Glomerular endothelial cell (primary cell): ENCODE results near the gene JPH3. TPM values are rescaled to one million over a fixed set of nuclear protein-coding genes. Genes with fewer than 3 reads are reported as not detected.

Experiments
- DNase-seq: peaks from one replicate; pipeline ENCODE4 v3.0.0-alpha.2; 2011; ENCODE audit warnings: low read depth, low spot score; ENCODE audit errors: extremely low read depth
- total RNA-seq: library from RNA; depleted of rRNA; stranded (reverse); fragments of >200 nt; gene quantifications from 2 replicates; pipeline ENCODE4 v1.2.3, GENCODE V29; 2015

Gene JPH3
- total RNA-seq, 1 donor from 2014 or later, result 0.23 TPM

DNA sequence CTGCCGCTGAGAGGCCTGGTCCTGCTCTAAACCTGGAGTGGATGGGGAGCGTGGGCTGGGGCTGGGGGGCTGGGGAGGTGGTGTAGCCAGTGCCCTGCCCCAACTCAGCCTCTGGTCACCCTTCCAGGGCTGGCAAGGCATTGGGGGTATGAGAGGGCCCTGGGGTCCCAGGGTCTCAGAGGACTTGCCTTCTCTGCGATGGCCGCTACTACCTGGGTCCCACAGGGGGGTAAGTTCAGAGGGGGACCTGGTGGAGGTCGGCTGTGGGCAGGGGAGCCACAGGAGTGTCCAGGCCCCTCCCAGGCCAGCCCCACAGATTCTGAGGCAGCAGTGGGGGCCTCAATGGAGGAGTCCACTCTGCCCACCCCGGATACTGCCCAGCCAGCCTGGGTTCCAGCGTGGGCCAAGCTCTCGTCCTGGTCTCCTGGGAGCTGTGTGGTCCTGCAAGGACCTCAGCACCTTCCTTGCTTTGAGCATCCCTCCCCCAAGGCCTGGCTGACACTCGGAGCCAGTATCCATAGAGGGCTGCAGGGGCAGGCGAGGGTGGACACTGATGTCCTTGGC lies 20.5 kb downstream of the JPH3 start:
- DNase-seq, result no peak

DNA sequence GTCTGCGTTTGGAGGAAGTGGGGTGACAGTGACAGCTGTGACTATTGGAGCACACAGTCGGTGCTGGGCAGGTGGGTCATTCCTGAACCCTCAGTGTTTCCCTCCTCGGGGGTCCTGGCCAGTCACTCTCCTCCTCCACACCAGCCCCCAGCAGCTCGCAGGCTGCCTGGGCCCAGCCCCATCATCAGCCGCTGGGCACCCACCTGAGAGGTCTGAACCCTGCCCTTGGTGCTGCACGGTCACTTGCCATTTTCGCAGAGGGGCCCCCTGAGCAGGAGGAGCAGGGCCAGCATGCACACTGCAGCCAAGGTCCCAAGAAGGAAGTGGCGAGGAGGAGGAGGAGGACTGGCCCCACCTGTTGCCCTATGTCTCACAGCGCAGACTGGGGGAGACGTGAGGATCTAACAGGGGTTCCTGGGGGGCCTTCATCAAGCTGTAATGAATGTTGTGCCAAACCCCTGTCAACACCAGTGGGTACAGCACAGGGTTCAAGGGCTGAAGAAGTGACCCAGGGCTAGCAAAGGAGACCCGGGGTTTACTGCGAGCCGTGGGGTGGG lies 23.0 kb downstream of the JPH3 start:
- no peak for DNase-seq

DNA sequence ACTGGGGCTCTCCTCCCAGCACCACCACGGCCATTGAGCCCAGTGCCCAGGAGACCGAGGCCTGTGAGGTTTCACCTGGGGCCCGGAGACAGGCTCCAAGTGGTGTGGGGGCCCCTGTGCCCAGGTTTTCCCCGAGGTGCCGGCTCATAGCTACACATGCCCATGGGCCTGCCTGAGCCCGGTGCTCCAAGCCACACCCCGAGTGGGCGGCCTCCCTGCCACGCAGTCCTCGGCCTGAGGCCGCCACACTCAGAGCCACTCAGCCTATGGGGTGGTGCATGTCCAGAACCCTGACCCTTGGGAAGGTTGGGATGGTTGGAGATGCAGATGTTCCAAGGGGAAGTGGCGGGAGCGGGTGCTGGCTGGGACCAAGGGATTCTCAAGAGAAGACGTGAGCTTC lies 24.1 kb downstream of the JPH3 start:
- no peak for DNase-seq

DNA sequence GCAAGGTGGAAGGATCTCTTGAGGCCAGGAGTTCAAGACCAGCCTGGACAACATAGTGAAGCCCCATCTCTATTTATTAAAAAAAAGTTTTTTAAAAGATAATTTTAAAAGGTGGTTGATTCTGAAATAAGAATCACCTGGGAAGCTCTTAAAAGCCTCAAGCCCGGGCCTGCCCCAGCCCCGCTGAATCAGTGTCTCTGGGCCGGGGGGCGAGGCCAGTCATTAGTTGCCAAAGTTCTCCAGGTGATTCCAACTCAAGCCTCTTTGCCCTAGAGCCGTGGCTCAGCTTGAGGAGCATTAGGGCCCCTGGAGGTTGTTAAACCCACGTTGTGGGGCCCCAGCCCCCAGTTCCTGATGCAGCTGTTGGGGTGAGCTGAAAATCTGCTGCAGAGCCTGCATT lies 24.6 kb downstream of the JPH3 start:
- DNase-seq, result no peak

DNA sequence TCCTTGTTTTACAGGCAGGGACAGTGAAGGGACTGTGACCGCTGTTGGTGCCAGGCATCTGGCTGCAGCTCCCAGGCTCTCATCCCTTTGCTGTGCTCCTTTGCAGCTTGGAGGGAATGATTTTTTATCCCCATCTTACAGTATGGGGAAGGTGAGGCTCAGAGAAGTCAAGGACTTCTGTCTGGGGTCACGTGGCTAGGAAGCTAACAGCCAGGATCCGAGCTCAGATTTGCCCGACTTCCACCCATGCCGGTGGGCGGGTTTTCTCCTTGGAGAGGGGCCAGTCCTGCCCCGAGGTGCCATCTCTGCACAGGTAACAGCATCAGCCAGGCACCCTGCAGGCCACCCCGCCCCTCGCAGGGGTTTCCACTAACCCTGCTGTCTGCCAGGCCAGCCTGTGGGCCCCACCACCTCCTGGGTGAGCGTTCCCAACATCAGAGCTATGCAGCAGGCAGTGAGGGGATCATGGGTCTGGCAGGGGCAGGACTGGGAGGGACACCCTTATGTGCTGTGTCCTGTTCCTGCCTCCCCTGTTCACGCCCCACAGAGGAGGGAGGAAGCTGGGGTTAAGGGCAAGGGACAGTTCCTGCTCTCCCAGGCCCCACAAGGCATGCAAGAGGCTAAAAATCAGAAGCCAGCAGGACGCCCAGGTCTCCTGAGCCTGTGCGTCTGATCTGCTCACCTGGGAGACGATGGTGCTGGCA lies 25.4 kb downstream of the JPH3 start:
- DNase-seq, result no peak

DNA sequence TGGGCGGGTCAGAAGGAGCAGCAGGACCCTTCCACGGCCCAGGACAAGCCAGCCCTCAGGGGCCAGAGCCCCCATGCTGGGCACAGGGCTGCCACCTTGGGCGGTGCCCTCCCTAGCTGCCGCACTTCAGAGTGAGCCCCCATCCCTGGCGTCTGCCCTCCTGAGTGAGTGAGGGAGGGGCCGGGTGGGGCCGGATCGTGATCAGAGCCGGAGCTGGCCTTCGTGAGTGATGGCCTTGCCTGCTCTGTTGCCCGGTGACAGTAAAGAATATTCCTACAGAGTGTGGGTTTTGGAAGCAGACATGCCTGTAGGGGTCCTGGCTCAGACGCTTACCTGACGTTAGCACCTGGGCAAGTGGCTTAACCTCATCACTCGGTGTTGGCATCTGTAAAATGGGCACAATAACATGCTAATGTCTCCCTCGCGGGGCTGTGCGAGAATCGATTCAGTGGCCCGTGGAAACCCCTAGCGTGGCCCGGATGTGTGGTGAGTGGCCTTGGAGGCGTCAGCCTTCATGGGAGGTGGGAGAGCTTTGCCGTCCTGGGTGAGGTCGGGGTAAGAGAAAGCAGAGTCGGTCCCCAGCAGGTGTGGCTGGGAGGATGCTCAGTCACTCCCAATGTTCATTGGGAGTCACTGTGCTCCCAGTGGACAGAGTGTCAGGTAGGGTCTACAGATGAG lies 26.1 kb downstream of the JPH3 start:
- no peak for DNase-seq

DNA sequence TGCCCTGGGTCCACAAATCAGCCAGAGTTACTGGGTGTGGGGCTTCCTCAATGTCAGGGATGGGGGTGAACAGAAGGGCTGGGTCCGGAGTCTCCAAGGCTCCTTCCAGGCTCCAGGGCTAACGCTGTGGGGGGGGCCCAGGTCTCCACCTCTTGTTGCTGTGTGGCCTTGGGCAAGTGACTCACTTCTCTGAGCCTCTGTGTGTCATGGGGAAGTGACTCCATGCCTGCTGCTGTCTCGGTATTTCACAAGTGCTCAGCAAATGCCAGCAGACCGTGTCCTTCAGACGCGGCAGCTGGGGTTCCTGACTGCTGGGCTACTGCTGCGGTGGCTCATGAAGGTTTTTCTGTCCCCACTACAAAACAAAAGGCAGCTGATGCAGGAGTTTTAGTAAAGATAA lies 26.6 kb downstream of the JPH3 start:
- no peak for DNase-seq

DNA sequence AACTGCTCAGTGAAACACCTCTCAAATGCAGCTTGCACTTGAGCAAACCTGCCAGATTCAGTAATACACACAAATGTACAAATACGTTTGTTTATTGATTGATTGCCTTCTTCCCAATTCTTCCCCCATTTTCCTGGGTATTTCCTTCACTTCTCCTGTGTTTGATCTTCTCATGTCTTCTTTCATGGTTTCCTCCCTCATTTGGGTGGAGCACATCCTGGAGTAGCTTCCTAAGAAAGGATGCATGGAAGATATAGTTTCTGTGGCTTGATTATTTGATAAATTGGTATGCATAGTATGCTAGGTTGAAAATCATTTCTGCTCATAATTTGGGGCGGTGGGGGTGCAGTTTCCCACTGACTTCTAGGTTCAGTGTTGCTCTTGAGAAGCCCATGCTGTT lies 28.8 kb downstream of the JPH3 start:
- DNase-seq, result no peak

DNA sequence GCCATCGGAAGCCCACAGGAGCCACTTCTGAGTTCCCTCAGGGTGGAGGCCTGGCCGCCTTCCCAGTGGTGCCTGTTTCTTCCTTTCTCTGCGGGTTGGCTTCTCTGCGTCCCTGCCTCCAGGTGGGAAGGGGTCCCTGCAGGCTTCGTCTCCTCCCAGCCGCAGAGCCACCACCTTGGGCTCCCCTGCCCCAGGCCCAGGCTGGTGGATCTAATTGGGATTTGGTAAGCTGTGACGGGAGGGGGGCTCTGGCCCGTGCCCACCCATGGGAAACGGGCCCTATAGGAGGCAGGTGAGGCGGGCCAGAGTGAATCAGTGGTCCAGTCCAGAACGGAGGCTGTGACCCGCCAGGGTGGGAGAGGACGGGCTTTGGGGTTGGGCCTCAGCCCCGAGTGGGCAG lies 32.1 kb downstream of the JPH3 start:
- no peak for DNase-seq

DNA sequence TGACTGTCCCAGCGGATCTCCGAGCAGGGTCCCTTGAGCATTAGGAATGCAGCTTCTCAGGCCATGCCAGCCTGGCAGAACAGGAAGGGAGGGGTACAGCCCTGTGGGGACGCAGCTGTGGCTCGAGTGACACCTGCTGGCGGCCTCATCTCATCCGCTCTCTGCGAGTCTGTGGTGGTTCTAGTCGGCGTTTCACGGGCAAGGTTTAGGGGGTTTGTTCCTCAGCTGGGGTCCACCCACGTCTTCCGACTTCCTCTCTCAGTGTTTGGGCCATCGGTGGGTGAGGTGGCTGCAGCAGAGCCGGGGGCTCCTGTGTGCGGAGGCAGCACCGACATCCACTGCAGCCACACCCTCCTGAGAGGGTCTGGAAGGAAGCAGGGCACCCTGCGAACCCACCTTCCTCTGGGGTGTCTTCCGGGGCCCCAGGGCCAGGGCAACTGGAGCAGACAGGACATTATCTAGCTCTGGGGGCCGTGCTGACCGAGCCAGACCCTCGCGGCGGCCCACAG lies 33.3 kb downstream of the JPH3 start:
- DNase-seq, result no peak

DNA sequence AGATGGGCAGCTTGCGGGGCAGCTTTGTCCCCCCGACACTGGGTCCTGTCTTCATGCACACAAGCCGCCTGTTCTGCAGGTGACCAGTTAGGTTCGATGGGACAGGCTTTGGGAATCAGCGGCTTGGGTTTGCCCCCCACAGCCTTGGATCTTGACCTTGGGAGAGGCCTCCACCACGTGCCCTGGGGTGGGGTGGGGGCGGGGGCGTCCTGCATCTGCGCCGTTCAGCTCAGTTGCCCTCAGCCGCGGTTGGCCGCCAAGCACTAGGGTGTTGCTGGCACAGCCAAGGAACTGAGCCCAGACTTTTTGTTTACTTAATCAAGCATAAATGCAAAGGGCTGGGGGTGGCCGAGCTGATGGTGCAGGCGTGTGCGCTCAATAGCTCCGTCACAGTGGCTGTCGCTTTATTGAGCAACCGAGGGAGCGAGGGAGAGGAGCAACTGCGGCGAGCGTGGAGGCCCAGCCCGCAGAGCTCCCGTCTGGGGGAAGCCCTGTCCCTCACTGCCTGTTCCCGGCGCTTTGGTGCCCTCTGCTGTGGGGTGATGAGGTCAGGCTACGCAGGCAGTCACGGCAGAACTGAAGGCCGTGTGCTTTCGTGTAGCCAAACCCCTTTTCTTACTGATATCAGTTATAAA lies 33.9 kb downstream of the JPH3 start:
- DNase-seq, result peak; percentile 12

DNA sequence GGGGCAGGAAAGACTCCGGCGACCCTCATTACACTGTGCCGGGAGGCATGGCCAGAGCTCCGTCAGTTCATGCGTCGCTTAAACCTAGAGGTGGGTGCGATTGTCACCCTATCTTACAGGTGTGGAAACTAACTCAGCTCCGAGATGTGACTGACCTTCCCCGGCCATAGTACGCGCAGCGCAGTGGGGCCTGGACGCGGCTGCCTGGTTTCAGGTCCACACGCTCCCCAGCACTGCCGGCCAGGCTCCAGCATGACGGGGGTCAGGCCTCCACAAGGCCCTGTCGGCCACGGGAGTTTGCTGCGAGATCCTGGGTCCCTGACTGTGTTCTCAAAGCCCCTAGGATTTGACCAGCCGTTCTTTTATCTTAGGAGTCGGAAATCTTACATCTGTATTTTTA lies 34.4 kb downstream of the JPH3 start:
- no peak for DNase-seq

DNA sequence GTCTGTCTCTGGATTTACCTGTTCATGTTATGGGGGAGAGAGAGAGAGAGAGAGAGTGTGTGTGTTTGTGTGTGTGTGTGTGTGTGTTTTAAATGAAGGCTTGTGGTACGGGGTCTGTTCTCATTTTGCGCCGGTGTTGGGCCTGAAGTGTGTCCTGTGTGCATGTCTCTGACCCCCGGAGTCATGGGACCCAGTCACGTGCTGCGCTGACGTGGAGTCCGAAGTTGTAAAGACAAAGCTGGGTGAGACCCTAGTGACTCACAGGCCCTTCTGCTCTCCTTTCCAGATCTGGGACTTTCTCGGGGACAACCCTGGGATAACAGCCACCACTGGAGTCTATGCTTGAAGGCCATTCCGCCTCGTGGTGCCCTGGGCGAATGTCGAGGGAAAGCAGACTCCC lies 35.0 kb downstream of the JPH3 start:
- no peak for DNase-seq

DNA sequence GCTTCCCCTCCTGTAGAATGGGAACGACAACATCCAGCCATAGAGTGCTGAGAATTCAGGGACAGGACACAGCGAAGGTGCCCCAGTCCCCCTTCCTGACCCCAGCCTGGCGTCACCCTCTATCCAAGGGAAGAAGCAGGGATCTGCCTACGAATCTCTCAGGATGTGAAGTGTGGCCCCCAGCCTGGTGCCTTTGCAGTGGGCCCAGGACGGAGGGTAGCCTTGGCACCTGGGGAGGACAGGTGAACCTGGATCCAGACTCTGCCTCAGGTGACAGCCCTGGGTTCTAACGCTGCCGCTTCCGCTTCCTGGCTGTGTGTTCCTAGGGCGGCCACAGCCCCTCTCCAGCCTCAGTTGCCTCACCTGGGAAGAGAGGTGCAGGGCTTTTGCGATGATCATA lies 36.4 kb downstream of the JPH3 start:
- DNase-seq, result no peak

DNA sequence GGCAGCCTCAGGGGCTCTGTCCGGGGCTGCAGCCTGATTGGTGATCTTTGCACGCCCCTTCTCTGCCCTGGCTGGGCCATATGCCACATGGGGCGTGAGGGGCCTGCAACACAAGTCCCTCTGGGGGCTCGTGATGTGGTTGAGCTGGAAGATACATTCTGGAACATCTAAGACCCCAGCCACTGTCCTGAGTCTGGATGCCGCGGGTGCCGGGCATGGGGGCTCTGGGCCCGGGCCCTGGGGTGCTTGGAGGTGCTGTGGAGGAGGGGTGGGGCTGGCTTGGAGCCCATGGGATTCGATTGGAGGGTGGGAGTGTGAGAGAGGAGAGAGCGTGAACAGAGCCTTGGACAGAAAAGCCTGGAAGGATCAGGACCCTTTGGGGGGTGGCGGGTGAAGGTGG lies 39.4 kb downstream of the JPH3 start:
- no peak for DNase-seq

DNA sequence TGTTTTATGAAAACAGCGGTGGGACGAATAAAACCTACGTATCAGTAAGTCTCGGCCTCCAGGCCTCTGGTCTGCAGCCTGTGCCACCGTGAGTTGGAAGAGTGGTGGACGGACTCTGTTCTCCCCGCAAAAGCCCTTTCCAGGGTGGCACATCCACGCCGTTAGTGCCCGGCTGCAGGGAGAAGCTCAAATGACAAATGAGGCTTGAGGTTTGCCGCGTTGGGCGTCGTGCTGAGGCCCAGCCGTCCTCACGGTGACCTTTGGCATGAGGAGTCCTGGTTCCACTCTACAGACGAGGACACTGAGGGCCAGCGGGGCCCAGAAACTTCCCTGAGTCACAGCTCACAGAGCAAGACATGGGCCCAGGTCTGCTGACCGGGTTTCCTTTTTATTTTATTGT lies 40.2 kb downstream of the JPH3 start:
- no peak for DNase-seq

DNA sequence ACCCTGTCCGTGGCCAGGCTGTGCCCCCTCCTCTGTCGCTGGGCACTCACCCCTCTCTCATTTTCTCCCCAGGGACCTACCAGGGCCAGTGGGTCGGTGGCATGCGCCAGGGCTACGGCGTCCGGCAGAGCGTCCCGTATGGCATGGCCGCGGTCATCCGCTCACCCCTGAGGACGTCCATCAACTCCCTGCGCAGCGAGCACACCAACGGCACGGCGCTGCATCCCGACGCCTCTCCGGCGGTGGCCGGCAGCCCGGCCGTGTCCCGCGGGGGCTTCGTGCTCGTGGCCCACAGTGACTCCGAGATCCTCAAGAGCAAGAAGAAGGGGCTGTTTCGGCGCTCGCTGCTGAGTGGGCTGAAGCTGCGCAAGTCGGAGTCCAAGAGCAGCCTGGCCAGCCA lies 41.9 kb downstream of the JPH3 start:
- DNase-seq, result no peak

DNA sequence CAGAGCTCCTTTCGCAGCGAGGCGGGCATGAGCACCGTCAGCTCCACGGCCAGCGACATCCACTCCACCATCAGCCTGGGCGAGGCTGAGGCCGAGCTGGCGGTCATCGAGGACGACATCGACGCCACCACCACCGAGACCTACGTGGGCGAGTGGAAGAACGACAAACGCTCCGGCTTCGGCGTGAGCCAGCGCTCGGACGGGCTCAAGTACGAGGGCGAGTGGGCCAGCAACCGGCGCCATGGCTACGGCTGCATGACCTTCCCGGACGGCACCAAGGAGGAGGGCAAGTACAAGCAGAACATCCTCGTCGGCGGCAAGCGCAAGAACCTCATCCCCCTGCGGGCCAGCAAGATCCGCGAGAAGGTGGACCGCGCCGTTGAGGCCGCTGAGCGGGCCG lies 42.3 kb downstream of the JPH3 start:
- DNase-seq, result no peak

DNA sequence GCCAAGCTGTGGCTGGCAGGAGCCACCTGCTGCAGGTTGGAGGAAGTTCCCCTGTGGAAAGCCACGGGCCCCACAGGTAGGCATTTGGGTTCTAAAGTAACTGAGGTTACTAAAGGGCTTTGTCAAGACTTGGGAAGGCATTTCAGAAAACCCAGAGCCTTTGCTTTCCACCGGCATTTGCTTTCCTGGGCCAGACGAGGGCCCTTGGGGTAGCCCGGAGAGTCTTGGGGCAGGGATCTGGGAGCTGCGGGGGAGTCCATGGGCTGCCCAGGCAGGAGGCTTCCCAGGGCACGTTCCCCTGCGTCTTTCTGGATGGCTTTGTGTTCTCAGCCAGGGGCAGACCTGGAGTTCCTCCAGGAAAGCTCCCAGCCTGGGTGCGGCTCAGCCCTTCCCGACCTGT lies 43.5 kb downstream of the JPH3 start:
- DNase-seq, result no peak

DNA sequence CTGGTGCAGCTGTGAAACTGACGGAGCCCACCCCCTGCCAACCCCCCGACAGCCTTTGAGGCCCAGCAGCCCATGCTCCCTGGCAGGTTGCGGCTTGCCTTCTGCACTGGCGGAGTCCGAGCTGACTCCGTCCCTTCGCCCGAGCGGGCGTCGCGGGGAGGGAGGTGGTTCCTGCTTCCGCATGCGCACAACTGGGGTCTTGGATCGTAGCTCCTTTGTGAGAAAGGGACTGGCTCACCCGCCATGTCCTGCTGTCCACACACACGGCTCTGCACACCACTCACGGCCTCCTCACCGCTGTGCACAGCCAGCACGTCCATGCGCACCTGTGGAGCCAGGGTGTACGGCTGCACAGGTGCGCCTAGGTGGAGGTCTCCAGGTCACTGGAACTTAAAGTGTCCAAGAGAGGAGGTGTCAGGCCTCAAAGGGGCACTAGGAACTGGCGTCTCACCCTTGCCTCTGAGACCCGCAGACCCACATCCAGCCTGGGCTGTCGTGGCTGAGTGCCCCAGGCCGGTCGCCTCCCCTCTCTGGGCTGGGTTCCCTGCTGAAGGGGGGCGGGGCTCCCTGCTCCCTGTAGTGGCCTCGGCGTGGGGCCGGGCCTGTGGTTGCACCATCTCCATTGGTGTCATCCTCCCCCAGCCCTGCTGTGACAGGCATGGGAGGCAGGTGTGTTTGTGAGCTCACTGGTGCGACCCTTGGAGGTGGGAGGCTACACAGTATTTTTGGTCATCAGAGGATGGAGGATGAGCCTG lies 45.3 kb downstream of the JPH3 start:
- no peak for DNase-seq

DNA sequence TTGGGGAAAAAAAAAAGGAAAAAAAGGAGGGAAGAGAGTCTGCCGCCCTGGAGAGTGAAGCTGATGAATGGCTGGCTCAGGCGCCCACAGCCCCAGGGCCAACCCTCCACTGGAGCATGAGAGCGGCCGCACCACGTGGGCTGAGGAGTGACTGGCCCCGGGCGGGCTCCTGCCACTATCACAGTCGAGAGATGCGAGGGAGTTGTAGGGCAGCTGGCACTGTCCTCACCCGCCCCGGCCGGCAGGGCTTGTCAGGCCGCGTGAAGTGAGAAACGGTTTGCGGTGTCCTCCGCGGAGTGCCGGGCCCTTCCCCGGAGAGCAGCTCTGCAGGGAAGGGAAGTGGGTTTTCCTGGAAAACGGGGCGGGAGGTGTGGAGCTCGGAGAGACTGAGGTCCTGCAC lies 45.9 kb downstream of the JPH3 start:
- DNase-seq, result no peak
